DMS153 (cell line): ENCODE measurements around the gene CD300LB.
"Not testable (repeated sequence)": the region's sequence is repeated elsewhere in the genome, so short reads cannot be mapped to it uniquely, and the experiment has no call there.

Experiments
- DNase-seq: peaks from one replicate; lab custom pipeline; 2025; lab: John Stamatoyannopoulos, UW

Gene CD300LB

DNA sequence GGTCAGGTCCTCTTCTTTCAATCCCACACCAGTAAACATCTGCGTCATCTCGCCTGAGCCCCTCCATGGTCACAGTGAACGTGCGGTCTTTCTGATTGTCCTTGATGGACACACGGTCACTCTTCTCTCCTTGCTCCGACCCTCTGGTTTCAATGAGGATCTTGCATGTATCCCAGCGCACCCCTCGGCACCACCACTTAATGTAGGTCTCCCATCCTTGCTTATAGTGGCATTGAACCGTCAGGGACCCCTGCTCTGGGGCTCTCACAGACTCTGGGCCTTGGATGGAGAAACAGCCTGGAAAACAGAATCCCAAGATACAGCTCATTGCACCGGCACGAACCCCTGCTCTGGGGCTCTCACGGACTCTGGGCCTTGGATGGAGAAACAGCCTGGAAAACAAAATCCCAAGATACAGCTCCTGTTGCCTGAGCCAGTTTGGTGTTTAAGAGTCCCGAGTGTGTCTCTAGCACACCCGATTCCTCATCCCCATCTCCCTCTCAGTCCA, 5.4 kb downstream of the CD300LB start:
- DNase-seq = no peak

DNA sequence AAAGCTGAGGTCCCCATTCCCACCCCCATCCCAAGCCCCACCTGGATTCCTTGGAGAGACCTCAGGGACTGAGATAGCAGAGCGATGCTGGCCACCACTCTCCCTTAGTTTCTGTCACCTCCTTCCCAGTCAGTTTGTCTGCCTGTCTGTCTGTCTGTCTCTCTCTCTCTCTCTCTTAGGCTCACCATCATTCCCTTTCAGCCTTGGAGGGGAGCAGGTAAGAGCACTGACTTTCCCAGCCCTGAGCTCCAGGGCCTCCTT, 5.9 kb downstream of the CD300LB start:
- no peak for DNase-seq

DNA sequence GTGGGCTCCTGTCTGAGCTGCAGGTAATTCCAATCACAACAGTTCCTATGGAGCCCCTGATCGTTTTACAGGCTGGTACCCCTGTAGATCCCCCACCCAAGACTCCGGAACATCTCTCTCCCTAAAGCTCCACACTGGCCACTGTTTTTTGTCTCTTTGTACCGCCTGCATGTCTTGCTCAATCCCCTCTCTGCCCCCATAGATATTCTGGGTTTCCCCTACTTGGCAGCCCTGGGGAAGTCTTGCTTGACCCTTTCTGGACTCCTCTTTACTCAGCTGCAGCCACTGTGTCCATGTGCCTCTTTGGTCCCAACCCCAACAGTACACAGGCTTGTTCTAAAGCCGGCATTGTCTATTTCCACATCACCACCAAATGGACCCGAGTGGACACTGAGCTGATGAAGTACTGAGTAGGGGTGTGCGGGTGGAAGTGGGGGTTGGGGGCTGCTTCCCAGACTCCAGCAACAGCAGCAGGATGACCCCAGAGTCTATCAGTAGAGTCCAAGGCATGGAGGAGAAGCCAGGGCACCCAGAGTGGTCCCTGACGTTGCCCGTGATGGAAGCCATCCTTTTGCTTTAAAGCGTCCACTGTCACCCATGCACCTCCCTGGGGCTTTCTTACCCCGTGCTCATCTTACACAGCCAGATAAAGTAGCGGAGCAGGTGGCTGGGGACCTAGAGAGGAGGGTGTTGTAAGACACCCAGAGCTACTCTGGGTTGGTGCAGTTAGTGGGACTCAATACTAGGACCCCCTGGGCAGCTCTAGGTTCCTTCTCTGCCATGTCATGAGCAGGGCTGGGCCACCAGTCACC, 6.4 kb downstream of the CD300LB start:
- no peak for DNase-seq

DNA sequence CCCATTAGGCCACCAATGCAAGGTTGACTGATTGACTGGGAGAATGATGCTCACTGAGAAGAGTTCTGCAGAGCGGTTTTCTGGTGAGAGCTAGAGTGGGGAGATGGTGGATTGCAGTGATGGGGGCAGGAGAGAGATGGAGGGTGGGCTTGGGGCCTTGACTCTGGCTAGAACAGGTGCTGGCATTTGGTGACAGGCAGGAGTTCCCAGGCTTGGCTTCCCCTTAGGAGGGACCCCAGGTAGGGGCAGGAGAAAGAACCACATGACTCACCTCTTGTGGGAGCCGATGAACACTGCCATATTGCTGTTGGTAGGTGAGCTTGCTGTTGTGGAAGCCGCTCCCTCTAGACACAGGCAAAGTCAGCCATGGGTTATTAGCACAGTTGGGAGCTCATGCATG, 8.0 kb downstream of the CD300LB start:
- DNase-seq = no peak

DNA sequence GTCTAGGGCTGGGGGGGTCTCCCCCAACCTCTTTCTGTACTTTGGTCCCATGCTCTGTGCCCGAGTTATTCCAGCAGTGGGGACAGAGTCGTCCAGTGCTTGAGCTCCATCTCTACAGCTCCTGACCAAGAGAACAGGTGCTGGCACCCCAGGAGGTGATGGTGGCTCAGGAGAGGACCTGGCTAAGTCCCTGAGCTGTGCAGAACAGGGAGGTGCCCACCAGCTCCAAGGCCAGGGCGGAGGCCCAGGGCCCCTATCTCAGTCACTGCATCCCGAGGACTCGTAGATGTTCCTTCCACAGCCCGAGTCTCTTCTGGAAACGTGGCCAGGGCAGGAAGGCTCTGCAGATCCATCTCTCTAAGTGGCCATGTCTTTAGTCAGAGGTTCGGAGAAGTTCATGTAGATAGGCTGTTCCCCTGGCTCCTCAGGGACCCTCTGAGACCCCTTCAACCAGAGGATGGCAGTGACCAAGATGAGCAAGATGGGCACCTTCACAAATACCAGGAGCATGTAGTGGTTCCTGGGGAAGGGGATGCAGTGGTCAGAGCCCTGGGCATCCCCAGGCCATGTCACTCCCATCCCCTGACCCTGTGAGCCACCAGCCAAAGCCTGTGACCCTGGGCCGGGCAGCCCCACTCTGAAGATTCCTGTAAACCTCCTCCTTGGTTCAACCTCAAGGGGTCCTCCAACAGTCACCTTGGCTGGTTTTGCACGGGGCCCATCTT, 8.7 kb downstream of the CD300LB start:
- DNase-seq = no peak

DNA sequence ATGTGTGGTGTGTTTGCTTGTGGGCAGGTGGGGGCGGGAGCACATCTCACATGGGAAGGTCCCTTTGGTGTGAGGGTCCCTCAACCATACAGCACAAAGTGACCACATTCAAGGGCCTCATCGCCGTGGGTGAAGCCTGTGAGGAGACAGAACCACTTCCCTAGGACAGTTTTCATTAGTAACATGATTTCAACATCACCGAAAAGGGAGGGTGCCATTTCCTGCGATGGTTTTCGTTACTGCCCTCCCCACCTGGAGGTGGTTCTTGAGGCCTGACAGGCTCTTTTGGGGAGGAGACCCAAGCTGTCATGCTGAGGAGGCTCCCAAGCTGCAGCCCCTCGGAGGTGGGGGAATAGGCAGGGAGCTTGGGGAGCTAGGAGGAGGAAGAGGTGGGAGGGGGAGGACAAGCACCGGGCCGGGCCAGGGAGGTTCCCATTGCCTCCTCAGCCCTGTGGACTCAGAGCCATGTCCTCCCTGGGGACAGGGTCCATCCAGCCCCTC, 9.5 kb downstream of the CD300LB start:
- no peak for DNase-seq

DNA sequence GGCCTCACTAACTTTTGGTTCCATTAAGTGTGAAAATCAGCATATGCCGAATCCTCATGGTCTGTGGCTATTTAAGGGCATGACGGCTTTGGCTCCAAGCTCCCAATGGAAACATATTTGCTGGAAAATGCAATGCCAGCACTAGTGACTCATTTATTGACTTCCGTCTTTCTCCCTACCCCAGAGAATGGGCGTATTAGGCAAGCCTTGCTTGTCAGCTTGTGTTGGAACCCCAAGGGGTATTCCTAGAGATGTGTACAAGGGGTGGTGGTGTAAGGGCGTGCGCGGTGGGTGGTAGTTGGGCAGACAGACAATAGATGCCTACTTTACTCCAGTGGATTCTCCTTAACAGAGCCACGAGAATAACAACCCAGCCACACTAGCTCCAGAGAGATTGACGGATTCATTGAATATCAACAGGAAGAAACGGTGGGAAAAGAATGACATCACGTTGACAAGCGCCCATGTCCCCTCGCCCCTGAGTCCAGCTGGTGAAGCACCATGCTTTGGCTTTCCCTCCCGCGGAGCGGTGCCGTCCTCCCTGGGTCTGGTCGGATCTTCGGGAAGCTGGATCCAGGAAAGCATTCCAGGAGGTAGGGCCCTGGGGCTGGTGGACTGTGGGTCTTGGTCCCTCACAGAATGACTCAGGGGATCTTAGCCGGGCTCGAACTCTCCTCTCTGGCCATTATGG, 10.3 kb downstream of the CD300LB start:
- no peak for DNase-seq

DNA sequence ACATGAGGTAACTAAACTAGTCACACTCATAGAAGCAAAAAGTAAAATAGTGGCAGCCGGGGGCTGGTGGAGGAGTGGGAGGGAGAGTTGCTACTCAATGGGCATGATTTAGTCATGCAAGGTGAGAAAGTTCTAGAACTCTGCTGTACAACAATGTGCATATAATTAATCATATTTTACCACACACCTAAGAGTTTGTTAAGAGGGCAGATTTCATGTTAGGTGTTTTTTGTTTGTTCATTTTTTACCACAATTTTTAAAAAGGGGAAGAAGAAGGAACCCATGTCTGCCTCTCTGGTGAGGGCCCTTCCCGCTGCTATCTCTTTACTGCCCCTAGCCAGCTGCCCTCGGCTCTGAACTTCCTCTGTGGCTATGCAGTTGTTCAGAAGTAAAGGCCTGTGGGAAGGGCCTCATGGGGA, 11.2 kb downstream of the CD300LB start:
- DNase-seq = no peak

DNA sequence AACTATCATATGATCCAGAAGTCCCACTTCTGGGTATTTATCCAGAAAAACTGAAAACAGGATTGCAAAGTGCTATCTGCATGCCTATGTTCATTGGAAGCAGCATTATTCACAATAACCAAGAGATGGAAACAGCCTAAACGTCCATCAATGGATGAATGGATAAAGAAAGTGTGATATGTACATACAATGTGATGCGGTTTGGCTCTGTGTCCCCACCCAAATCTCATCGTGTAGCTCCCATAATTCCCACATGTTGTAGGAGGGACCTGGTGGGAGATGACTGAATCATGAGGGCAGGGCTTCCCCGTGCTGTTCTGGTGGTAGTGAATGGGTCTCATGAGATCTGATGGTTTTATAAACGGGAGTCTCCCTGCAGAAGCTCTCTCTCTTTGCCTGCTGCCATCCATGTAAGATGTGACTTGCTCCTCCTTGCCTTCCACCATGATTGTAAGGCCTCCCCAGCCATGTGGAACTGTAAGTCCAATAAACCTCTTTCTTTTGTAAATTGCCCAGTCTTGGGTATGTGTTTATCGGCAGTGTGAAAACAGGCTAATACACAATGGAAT, 12.8 kb downstream of the CD300LB start:
- not testable (repeated sequence) for DNase-seq

DNA sequence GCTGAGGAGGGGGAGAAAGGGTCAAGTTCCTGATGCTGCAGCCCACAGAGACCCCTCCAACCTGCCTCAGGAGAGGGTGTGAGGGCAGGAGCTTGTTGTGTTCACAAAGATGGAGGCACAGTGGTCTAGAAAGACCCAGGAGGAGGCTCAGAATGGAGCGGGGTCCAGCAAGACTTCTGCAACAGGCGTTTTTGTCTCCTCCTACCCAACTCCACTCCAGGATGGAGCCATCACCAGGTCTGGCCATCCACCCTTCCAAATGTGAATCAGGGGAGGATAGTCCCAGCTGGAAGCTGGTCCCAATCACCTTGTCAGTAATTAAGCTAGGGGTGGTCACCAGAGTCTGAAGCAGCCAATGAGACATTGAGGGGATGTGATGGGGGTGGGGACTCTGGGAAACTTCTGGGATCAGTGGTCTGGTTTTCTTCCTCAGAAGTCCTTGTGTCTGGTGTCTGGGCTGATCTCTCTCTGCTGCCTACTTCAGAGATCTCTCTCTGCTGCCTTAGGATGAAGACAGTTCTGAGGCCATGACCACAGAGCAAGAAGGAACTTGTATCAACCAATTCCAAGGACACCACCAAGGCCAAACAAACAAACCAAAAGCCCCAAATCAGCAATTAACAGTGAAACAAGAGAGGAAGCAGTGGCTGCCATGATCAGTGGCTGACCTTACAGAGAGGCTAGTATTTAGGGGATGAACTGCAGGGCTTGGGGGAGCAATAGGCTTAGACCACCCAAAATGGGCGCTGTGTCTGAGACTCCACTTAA, 14.5 kb downstream of the CD300LB start:
- no peak for DNase-seq

DNA sequence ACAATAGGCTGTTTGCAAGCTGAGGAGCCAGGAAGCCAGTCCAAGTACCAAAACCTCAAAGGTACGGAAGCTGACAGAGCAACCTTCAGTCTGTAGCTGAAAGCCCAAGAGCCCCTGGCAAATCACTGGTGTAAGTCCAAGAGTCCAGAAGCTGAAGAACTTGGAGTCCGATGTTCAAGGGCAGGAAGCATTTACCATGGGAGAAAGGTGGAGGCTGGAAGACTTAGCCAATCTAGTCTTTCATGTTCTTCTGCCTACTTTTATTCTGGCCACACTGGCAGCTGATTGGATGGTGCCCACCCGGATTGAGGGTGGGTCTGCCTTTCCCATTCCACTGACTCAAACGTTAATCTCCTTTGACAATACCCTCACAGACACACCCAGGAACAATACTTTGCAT, 15.3 kb downstream of the CD300LB start:
- no peak for DNase-seq

DNA sequence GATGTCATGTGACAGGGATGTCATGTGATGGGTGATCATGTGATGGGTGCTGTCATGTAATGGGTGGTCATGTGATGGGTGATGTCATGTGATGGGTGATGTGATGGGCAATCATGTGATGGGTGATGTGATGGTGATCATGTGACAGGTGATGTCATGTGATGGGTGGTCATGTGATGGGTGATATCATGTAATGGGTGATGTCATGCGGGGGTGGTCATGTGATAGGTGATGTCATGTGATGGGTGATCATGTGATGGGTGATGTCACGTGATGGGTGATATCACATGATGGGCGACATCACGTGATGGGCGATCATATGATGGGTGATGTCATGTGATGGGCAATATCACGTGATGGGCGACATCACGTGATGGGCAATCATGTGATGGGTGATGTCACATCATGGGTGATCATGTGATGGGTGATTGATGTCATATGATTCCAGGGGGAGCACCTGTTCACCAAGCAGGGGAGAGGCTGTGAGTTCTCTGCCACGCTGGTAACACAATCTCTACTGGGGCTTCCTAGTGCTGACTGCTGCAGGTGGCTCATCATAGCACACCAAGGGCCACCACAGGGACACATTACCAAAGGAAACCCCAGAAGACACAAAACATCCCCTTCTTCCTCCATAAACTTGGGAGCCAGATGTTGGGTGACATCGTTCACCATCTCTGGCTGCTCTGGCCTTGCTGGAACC, 16.5 kb downstream of the CD300LB start:
- peak; percentile 100 for DNase-seq

DNA sequence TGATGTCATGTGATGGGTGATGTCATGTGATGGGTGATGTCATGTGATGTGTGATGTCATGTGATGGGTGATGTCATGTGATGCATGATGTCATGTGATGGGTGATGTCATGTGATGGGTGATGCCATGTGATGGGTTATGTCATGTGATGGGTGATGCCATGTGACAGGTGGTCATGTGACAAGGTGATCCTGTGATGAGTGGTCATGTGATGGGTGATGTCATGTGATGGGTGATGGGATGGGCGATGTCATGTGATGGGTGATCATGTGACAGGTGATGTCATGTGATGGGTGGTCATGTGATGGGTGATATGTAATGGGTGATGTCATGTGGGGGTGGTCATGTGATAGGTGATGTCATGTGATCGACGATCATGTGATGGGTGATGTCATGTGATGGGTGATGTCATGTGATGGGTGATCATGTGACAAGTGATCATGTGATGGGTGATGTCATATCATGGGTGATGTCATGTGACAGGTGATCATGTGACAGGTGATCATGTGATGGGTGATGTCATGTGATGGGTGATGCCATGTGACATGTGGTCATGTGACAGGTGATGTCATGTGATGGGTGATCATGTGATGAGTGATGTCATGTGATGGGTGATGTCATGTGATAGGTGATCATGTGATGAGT, 17.2 kb downstream of the CD300LB start:
- DNase-seq = peak; percentile 100

DNA sequence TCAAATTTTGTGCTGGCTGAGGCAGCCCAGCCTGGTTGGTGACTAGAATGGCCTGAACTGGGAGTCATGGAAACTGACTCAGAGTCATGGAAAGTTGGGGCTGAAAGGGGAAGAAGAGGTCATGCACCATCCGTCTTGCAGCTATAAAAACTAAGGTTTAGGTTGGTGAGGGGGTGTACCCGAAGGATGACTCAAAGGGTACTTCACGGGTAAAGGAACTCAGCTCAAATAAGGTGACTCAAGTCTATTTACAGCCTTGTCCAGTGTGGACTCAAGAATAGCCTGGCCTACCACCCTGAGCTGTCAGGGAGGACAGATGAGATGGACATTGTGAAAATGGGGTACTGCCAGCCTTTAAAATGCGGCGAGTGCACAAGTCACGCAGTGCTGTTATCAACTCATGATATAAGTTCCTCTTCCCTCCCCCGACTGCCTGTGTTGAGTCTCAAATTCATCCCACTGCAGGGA, 18.6 kb downstream of the CD300LB start:
- no peak for DNase-seq

DNA sequence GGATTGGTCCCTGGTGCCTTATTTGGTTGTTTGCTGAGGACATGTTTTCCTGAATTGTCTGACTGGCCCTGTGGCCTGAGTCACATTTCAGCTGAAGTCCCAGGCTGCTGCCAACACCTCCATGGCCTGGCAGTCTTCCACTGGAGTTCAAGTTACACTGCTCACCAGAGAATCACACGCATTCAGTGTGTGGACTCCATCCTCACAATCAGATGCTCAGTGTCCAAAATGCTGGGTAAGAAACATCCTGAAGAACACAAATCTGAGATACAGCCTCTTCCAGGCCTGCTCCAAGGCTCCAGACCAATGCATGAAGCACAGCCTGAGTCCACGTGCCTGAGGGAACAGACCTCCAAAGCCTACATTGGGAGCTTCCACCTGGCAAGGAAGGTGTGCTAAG, 19.2 kb downstream of the CD300LB start:
- no peak for DNase-seq

DNA sequence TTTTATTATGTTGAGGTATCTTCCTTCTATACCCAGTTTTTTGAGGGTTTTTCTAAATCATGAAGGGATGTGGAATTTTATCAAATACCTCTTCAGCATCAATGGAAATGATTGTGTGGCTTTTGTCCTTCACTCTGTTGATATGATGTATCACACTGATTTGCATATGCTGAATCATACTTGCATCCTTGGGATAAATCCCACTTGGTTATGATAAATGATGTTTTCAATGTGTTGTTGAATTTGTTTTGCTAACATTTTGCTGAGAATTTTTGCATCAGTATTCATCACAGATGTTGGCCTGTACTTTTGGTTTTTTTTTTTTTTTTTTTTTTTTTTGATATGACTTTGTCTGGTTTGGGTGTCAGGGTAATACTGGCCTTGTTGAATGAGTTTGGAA, 23.1 kb downstream of the CD300LB start:
- no peak for DNase-seq

DNA sequence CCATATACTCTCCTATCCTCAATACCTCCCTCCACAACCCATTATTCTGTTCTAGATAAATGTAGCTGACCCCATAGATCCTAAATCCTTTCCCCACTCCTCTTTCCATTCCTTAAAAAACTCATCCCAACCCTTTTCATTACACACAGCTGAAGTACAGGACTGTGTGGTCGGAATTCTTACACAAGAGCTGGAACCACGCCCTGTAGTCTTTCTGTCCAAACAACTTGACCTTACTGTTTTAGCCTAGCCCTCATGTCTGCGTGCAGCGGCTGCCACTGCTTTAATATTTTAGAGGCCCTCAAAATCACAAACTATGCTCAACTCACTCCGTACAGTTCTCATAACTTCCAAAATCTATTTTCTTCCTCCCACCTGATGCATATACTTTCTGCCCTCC, 27.3 kb downstream of the CD300LB start:
- DNase-seq = not testable (repeated sequence)

DNA sequence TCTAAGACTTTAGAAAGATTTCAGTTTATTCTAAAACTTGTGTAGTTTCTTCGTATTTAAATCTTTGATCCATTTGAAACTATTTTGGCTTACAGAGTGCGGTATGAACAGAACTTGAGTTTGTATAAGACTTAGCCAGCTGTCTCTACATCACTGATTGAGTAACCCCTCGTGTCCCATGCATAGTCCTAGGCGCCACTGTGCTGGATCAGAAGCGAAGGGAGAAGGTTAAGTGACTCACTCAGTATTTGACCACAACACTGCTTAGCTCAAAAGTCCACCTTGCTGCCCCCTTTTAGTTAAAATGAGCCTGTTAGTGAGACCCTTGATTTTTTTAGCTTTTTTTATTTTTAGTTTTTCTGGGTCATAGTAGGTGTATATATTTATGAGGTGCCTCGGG, 28.4 kb downstream of the CD300LB start:
- DNase-seq = no peak

DNA sequence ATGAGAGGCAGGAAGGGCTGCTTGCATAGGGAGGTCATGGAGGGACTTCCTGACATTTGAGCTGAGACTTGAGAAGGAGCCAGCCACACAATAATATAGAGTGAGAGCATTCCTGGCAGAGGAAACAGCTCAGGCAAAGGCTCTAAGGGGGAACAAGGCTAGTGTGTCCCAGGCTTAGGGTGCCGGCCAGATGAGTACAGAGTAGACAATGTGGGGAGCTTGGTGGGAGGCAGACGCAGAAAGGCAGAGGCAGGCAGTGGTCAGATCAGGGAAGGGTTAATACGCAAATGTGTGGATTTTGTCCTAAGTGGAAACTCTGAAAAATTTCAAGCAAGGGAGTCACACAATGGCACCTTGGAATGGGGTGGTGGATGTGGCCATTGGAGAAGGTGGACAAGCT, 31.3 kb downstream of the CD300LB start:
- DNase-seq = no peak

DNA sequence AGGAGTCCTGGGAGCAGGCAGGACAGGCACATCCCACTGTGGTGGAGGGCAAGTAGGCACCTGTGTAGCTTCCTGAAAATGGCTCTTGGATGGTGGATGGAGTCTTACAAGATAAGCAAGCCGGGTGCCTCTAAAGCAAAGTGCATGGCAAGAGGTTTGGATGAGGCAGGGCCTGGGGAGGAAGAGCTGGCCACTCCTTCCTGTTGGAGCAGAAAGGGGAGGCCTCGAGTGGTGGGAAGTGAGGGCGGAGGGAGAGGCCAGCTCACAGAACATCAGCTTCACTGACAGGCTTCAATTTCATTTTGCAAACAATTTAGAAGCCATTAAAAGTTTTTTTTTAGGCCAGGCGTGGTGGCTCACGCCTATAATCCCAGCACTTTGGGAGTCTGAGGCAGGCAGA, 33.8 kb downstream of the CD300LB start:
- no peak for DNase-seq
